Fibroblast of mammary gland (primary cell): ENCODE results near the gene UBE2Q1.

Experiments used
- DNase-seq: peaks from one replicate; pipeline ENCODE4 v3.0.0-alpha.2; 2010; ENCODE audit warnings: low read depth
- H3K4me3 ChIP-seq: 2 replicates; pipeline ENCODE4 v1.5.1; 2011; ENCODE audit warnings: low read depth, mild to moderate bottlenecking, low read length, moderate library complexity; ENCODE audit not compliant: control insufficient read depth
- CTCF ChIP-seq: conservative IDR thresholded peaks from 2 replicates; pipeline ENCODE4 v1.5.1; 2011; ENCODE audit warnings: low read depth, low read length, inconsistent platforms; ENCODE audit not compliant: control insufficient read depth, insufficient read depth

UBE2Q1 gene

GRCh38 chr1:154502066-154502743 lies 56.3 kb downstream of the UBE2Q1 start, which contains the start of the genes SHE and TDRD10:
SHE (minus strand) TSS chr1:154502412; CDS start chr1:154502026, 386 bp downstream.
TDRD10 (plus strand) TSS chr1:154502219; CDS start chr1:154506904, 4,685 bp downstream.
- no peak for TF ChIP-seq CTCF
- DNase-seq, result no peak
- H3K4me3 ChIP-seq, result no peak within 1 kb of the TSS

- no peak overlapping the region for H3K4me3 ChIP-seq
- DNase-seq, result no peak
- no peak for TF ChIP-seq CTCF
Observed at GRCh38 chr1:154501423-154502065, 56.9 kb downstream of the UBE2Q1 start.

- no peak for DNase-seq
- H3K4me3 ChIP-seq, result no peak overlapping the region
- no peak for TF ChIP-seq CTCF
Observed at GRCh38 chr1:154500533-154500932, 57.9 kb downstream of the UBE2Q1 start.

DNA sequence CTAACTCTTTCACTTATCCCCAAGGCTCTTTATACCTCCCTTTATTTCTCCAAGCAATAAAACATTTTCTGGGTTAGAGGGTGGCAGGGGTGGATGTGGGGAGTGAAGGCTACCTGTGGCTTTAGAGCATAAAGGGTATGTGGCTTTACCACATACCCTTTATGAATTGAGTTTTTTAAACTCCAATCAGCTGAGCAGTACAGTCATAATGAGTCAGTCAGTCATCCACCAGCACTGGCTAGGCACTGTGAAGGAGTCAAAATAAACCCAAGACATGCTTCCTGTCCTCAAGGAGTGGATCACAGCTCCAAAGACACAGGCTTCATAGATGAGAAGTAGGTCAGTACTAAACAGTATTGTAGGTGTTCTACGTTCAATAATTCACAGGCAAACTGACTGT lies 59.0 kb downstream of the UBE2Q1 start:
- no peak overlapping the region for H3K4me3 ChIP-seq
- TF ChIP-seq CTCF, result no peak
- DNase-seq, result no peak
